Neural cell (in vitro differentiated cells): ENCODE data around the gene ME1.

Experiments used
- EP300 ChIP-seq: fragments of 450-650 bp; conservative IDR thresholded peaks from 2 replicates; pipeline ENCODE4 v1.6.1; 2014; ENCODE audit warnings: antibody characterized with exemption, mild to moderate bottlenecking, moderate library complexity; ENCODE audit not compliant: poor library complexity, severe bottlenecking
- EZH2 ChIP-seq: fragments of 200-600, 300-800 bp; shearing (Covaris generic), sonication (generic); IDR thresholded peaks from 2 replicates; pipeline ENCODE4 v1.6.1; 2014; ENCODE audit warnings: antibody characterized with exemption, low read length, borderline replicate concordance, mild to moderate bottlenecking; ENCODE audit not compliant: insufficient read depth, poor library complexity, severe bottlenecking
- POLR2AphosphoS5 ChIP-seq: IDR thresholded peaks from 2 replicates; pipeline ENCODE4 v1.6.1; 2012
- RAD21 ChIP-seq: fragments of 450-650 bp; conservative IDR thresholded peaks from 2 replicates; pipeline ENCODE4 v1.6.1; 2014; ENCODE audit warnings: antibody characterized with exemption, mild to moderate bottlenecking, moderate library complexity
- TF ChIP-seq, protein P1 (sequence below): fragments of 450-650 bp; IDR thresholded peaks from 2 replicates; pipeline ENCODE4 v1.5.1; 2014; ENCODE audit warnings: antibody characterized with exemption, mild to moderate bottlenecking, moderate library complexity; ENCODE audit not compliant: poor library complexity, severe bottlenecking
- TF ChIP-seq, protein P2 (sequence below): IDR thresholded peaks from 2 replicates; pipeline ENCODE4 v1.6.1; 2012; ENCODE audit warnings: borderline replicate concordance

DNA sequence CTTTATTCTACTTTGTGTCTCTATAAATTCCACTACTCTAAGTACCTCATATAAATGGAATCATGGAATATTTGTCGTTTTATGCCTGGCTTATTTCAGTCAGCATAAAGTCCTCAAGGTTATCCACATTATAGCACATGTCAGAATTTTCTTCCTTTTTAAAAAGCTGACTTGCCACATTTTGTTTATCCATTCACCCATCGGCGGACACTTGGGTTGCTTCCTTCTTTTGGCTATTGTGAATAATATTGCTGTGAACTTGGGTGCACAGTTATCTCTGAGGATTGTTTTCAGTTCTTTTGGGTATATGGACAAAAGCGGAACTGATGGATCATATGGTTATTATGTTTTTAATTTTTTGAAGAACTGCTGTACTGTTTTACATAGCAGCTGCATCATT, 39.1 kb upstream of the ME1 start:
- TF ChIP-seq, protein P1, sequence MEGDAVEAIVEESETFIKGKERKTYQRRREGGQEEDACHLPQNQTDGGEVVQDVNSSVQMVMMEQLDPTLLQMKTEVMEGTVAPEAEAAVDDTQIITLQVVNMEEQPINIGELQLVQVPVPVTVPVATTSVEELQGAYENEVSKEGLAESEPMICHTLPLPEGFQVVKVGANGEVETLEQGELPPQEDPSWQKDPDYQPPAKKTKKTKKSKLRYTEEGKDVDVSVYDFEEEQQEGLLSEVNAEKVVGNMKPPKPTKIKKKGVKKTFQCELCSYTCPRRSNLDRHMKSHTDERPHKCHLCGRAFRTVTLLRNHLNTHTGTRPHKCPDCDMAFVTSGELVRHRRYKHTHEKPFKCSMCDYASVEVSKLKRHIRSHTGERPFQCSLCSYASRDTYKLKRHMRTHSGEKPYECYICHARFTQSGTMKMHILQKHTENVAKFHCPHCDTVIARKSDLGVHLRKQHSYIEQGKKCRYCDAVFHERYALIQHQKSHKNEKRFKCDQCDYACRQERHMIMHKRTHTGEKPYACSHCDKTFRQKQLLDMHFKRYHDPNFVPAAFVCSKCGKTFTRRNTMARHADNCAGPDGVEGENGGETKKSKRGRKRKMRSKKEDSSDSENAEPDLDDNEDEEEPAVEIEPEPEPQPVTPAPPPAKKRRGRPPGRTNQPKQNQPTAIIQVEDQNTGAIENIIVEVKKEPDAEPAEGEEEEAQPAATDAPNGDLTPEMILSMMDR, result no peak
- TF ChIP-seq EZH2, result no peak
- no peak for TF ChIP-seq EP300
- TF ChIP-seq RAD21, result no peak
- TF ChIP-seq, protein P2, sequence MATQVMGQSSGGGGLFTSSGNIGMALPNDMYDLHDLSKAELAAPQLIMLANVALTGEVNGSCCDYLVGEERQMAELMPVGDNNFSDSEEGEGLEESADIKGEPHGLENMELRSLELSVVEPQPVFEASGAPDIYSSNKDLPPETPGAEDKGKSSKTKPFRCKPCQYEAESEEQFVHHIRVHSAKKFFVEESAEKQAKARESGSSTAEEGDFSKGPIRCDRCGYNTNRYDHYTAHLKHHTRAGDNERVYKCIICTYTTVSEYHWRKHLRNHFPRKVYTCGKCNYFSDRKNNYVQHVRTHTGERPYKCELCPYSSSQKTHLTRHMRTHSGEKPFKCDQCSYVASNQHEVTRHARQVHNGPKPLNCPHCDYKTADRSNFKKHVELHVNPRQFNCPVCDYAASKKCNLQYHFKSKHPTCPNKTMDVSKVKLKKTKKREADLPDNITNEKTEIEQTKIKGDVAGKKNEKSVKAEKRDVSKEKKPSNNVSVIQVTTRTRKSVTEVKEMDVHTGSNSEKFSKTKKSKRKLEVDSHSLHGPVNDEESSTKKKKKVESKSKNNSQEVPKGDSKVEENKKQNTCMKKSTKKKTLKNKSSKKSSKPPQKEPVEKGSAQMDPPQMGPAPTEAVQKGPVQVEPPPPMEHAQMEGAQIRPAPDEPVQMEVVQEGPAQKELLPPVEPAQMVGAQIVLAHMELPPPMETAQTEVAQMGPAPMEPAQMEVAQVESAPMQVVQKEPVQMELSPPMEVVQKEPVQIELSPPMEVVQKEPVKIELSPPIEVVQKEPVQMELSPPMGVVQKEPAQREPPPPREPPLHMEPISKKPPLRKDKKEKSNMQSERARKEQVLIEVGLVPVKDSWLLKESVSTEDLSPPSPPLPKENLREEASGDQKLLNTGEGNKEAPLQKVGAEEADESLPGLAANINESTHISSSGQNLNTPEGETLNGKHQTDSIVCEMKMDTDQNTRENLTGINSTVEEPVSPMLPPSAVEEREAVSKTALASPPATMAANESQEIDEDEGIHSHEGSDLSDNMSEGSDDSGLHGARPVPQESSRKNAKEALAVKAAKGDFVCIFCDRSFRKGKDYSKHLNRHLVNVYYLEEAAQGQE, result no peak
- TF ChIP-seq POLR2AphosphoS5, result no peak
